GM13976 (cell line): ENCODE data around the gene NMD3.
"Not testable (repeated sequence)": the region's sequence is repeated elsewhere in the genome, so short reads cannot be mapped to it uniquely, and the experiment has no call there.

Experiments used
- DNase-seq: peaks from one replicate; pipeline ENCODE4 v3.0.0; 2012; ENCODE audit warnings: low spot score
- CTCF ChIP-seq: IDR thresholded peaks from 2 replicates; pipeline ENCODE4 v1.5.1; 2012; ENCODE audit warnings: borderline replicate concordance, mild to moderate bottlenecking; ENCODE audit not compliant: insufficient read depth; ENCODE audit errors: extremely low read depth, missing control alignments, control extremely low read depth
- in situ Hi-C: fragments of 300-500 bp; cut with MboI; formaldehyde crosslinking; loops from one replicate; pipeline ENCODE4 v1.12.0; 2022; ENCODE audit warnings: low sequenced_read_pairs, mixed read lengths, inconsistent platforms; ENCODE audit not compliant: unreplicated experiment

NMD3 gene

GRCh38 chr3:161220850-161221753, at the start of gene NMD3:
Gene NMD3 (plus strand): TSS chr3:161221311. CDS start chr3:161222014, 703 bp downstream.
- DNase-seq: peak; percentile 94
- in situ Hi-C loops: loop anchor here (25.0 kb wide), 1 partner anchor 259 kb away; no protein-coding TSS in a partner anchor
- no peak for TF ChIP-seq CTCF

GRCh38 chr3:161171639-161172552, 49.2 kb upstream of the NMD3 start:
- TF ChIP-seq CTCF: no peak
- DNase-seq: no peak
- in situ Hi-C loops: no loop called here

- DNase-seq: no peak
- no peak for TF ChIP-seq CTCF
- in situ Hi-C loops: no loop called here
Measured at GRCh38 chr3:161175506-161175905, 45.6 kb upstream of the NMD3 start.

DNA sequence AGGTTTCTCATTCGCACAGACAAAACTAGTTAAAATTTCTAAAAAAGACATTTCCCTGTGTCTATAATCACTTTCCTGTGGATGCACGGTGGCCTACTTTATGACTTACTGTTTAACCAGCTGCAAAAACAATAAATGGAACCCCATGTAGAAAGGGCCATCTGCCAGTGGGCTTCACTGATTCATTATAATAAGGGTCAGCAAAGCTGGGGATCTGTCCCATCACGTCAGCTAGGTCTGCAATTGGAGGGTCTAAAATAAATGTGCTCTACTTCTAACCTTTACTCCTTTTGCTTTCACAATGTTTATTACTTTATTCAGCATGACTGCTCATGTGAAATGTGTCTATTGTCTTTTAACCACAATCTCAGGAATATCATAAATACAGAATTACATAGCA, 43.1 kb upstream of the NMD3 start:
- no peak for TF ChIP-seq CTCF
- no peak for DNase-seq
- in situ Hi-C loops: no loop called here

GRCh38 chr3:161181371-161181770, 39.7 kb upstream of the NMD3 start:
- DNase-seq, in situ Hi-C loops: not testable (repeated sequence)

- no peak for TF ChIP-seq CTCF
- in situ Hi-C loops: no loop called here
- no peak for DNase-seq
Measured at GRCh38 chr3:161187046-161187445, 34.1 kb upstream of the NMD3 start.
